HG02763 (cell line): ENCODE results near the gene SIGLEC1.

Experiments used
- ATAC-seq: cut with Tn5 transposase; IDR thresholded peaks from one replicate; pipeline ENCODE4 v1.9.1; 2021; ENCODE audit warnings: mild to moderate bottlenecking, moderate library complexity; ENCODE audit not compliant: unreplicated experiment

SIGLEC1 gene

GRCh38 chr20:3744806-3745685 lies 32.6 kb upstream of the SIGLEC1 start:
- no peak for ATAC-seq

- no peak for ATAC-seq
Measured at GRCh38 chr20:3744037-3744436, 31.6 kb upstream of the SIGLEC1 start.

GRCh38 chr20:3743251-3743650 lies 30.9 kb upstream of the SIGLEC1 start:
- no peak for ATAC-seq

GRCh38 chr20:3741836-3742458 lies 29.5 kb upstream of the SIGLEC1 start:
- ATAC-seq, result no peak

- ATAC-seq, result no peak
Measured at GRCh38 chr20:3740615-3741301, 28.4 kb upstream of the SIGLEC1 start.

GRCh38 chr20:3739926-3740451 lies 27.6 kb upstream of the SIGLEC1 start:
- no peak for ATAC-seq

- no peak for ATAC-seq
Measured at GRCh38 chr20:3739054-3739925, 26.9 kb upstream of the SIGLEC1 start.

GRCh38 chr20:3738111-3739053 lies 26.0 kb upstream of the SIGLEC1 start:
- ATAC-seq, result no peak

GRCh38 chr20:3735768-3736167 lies 23.4 kb upstream of the SIGLEC1 start:
- ATAC-seq, result no peak

- no peak for ATAC-seq
Measured at GRCh38 chr20:3734111-3734843, 21.9 kb upstream of the SIGLEC1 start.

GRCh38 chr20:3733119-3733995 lies 21.0 kb upstream of the SIGLEC1 start:
- no peak for ATAC-seq

- no peak for ATAC-seq
Measured at GRCh38 chr20:3732327-3733118, 20.1 kb upstream of the SIGLEC1 start, which contains the start of gene HSPA12B. HSPA12B (plus strand) TSS chr20:3732685; CDS start chr20:3738675, 5,990 bp downstream.

- no peak for ATAC-seq
Measured at GRCh38 chr20:3731944-3732326, 19.5 kb upstream of the SIGLEC1 start.

GRCh38 chr20:3730803-3731672 lies 18.6 kb upstream of the SIGLEC1 start:
- no peak for ATAC-seq

- no peak for ATAC-seq
Measured at GRCh38 chr20:3729811-3730540, 17.6 kb upstream of the SIGLEC1 start.
